ENCODE data around the gene ZBTB49.

ZBTB49 gene

DNA sequence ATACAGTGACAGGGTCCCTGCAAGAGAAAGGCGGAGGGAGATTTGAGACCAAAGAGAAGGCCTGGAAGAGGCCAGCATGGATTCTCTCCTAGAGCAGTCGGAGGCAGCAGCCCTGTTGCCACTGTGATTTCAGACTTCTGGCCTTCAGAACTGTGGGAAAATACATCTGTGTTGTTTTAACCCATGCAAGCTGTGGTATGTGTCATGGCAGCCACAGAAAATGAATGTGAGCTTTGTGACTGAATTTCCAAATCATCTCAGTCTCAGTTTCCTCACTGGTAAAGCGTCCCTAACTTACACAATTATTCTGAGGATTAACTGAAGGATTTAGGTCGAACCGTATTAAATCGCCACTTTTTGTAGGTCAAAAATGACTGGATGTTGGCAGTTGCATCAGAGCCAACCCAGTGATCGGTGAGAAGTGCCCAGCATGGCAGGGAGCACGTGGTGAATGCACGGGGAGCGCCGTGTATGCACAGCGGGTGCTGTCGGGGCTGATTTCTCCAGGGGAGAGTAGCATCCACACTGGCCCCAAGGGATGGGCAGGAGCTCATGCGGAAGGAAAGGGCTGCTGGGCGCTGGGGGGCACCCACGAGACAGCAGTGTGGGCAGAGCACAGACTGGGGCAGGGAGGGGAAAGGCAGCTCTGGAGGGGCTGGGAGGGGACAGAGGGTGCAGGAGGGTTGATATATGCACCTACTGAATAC, 73.1 kb downstream of the ZBTB49 start:
- DNase-seq = no peak

DNA sequence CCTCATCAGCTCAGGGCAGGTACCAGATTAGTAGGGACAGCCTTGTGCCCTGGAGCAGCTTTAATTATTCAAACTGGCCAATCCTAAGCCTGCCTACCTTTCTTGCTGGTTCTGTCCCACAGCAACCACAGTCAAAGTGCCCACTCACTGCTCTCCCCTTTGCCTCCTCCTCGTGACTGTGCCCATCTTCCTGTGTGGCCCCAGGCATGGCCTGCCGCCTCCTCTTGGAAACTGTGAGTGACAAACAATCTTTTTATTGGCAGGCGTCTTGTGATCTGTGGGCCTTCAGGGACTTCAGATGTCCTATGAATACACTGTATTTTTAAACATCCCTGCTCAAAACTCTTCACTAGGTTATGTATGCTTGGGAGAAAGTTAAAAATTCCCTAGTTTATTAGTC, 74.0 kb downstream of the ZBTB49 start:
- no peak for DNase-seq

- no peak for DNase-seq
Observed at GRCh38 chr4:4364486-4365208, 74.6 kb downstream of the ZBTB49 start.

GRCh38 chr4:4368809-4369580, 78.9 kb downstream of the ZBTB49 start:
- DNase-seq = no peak
